ENCODE measurements around the gene BRAT1. TPM values are rescaled to one million over a fixed set of nuclear protein-coding genes. Genes with fewer than 3 reads are reported as not detected.

Gene BRAT1
- total and polyA plus RNA-seq, 11 donors = 10.9 to 27.8 (median 14.9) TPM

- H3K4me3 ChIP-seq = no peak overlapping the region
- 96 to 98% (median 97%) methylated on average over 14 of the region's 14 CpGs for WGBS, 4 donors
- DNase-seq (no peak), ATAC-seq (no peak)
- no peaks in the 10 kb centered on the region for H3K9me3 ChIP-seq
- no peak for TF ChIP-seq POLR2A (IDR thresholded peaks at IDR 0.05)
- no peak for TF ChIP-seq CTCF (IDR thresholded peaks at IDR 0.05)
- no peaks in the 10 kb centered on the region for H3K27me3 ChIP-seq
- H3K27ac ChIP-seq = no peak overlapping the region
- H3K36me3 ChIP-seq = peaks cover 0 to 33% (median 27%) of the 10 kb centered on the region in 9 donors
- H3K4me1 ChIP-seq = peaks cover 0 to 19% (median 9%) of the 10 kb centered on the region in 12 donors
- intact Hi-C loops (cut with DNase I) = loop anchor here in 5 of 10 donors (2.0 to 10.0 kb wide), 6 partner anchors 93 to 115 kb away; partner anchors contain the start of genes AMZ1 (in 1 of the 5) and GRIFIN (in 1 of the 5)
Measured at GRCh38 chr7:2569421-2569820, 14.1 kb upstream of the BRAT1 start.

DNA sequence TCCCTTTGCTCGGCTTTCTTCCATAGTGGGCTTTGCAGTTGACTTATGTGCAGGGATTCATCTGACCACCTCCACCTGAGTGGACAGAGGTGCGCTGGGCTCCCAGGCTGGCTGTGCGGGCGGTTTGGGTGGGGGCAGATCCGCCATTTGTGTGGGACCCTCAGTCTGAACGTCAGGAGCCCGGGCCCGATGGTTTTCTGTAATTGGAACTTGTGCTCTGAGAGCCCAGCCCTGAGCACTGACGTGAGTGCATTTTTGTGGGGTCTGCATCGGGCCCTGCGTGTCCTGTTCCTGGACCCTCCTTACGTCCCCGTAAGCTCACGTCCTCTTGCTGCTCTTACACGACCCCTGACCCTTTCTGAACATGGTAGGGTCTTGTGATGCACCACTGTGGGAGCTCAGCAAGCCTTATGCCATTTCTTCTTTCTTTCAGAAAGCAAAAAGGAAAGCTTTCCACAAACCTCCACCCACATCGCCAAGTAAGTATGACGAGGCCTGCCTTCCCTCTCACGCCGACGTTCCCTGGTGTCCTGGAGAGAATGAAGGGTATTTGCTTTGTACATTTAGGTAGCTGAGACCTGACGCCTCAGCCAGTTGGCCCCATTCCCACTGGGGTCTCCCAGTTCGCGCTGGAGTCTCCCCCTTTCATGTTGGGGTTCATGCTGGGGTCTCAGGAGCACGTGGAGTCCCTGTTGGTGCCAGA, 13.3 kb upstream of the BRAT1 start:
- Histone ChIP-seq H3K27ac (no peak overlapping the region), H3K4me1 (peaks cover 0 to 19% (median 9%) of the 10 kb centered on the region in 12 donors), H3K36me3 (peaks cover 0 to 25% (median 20%) of the 10 kb centered on the region in 9 donors), H3K27me3 (no peaks in the 10 kb centered on the region), H3K9me3 (no peaks in the 10 kb centered on the region), H3K4me3 (no peak overlapping the region)
- DNase-seq (no peak), ATAC-seq (no peak)
- 92 to 95% (median 95%) methylated on average over 17 to 24 of the region's 24 CpGs for WGBS, 4 donors
- intact Hi-C loops (cut with DNase I) = loop anchor here in 5 of 10 donors (2.0 to 10.0 kb wide), 6 partner anchors 94 to 116 kb away; partner anchors contain the start of genes AMZ1 (in 1 of the 5) and GRIFIN (in 1 of the 5)
- TF ChIP-seq POLR2A (IDR thresholded peaks at IDR 0.05) (no peak), CTCF (IDR thresholded peaks at IDR 0.05) (no peak)

GRCh38 chr7:2567679-2568278, 12.5 kb upstream of the BRAT1 start:
- ATAC-seq (peak; percentile 79 to 93 (median 84)), DNase-seq (peak in 4 of 5 donors; percentile 43 to 72 (median 48))
- TF ChIP-seq POLR2A (IDR thresholded peaks at IDR 0.05) (no peak), CTCF (IDR thresholded peaks at IDR 0.05) (peak; percentile 46 to 70 (median 60))
- Histone ChIP-seq H3K27ac (no peak overlapping the region), H3K27me3 (no peaks in the 10 kb centered on the region), H3K4me1 (peaks cover 0 to 19% (median 9%) of the 10 kb centered on the region in 12 donors), H3K4me3 (peak overlapping the region in 2 of 12 donors; percentile 2 to 40), H3K36me3 (peaks cover 0 to 19% (median 12%) of the 10 kb centered on the region in 9 donors), H3K9me3 (no peaks in the 10 kb centered on the region)
- intact Hi-C loops (cut with DNase I) = loop anchor here (1.0 to 10.0 kb wide), 7 partner anchors 93 to 117 kb away; partner anchors contain the start of genes AMZ1 (in 1 of the 10) and GRIFIN (in 1 of the 10)
- WGBS, 4 donors = 34 to 39% (median 37%) methylated on average over 15 to 16 of the region's 16 CpGs
